GM18502 (cell line): ENCODE data around the gene CHAD.
A peak's percentile ranks its signal among the peaks of the same experiment; 100 is the strongest.
"Not testable (repeated sequence)": the region's sequence is repeated elsewhere in the genome, so short reads cannot be mapped to it uniquely, and the experiment has no call there.

Source experiments
- ATAC-seq: cut with Tn5 transposase; IDR thresholded peaks from one replicate; pipeline ENCODE4 v1.9.1; 2021; ENCODE audit warnings: mild to moderate bottlenecking; ENCODE audit not compliant: unreplicated experiment, poor library complexity

CHAD gene

GRCh38 chr17:50432125-50432762 is 36.4 kb downstream of the CHAD start:
- no peak for ATAC-seq

GRCh38 chr17:50430821-50431618 is 37.7 kb downstream of the CHAD start:
- no peak for ATAC-seq

GRCh38 chr17:50429793-50430192 is 38.9 kb downstream of the CHAD start:
- no peak for ATAC-seq

GRCh38 chr17:50428831-50429424 is 39.8 kb downstream of the CHAD start:
- no peak for ATAC-seq

- ATAC-seq = not testable (repeated sequence)
Measured at GRCh38 chr17:50428126-50428525, 40.6 kb downstream of the CHAD start.

GRCh38 chr17:50426814-50427787 is 41.6 kb downstream of the CHAD start:
- ATAC-seq = no peak

- ATAC-seq = no peak
Measured at GRCh38 chr17:50426472-50426782, 42.3 kb downstream of the CHAD start.

GRCh38 chr17:50425682-50426471 is 42.8 kb downstream of the CHAD start, which contains the start of gene ACSF2:
Gene ACSF2, plus strand, starts transcription at chr17:50426218. Its CDS starts 44 bp downstream, at chr17:50426262.
- ATAC-seq = peak; percentile 61

- no peak for ATAC-seq
Measured at GRCh38 chr17:50424996-50425681, 43.5 kb downstream of the CHAD start.

GRCh38 chr17:50424246-50424995 is 44.3 kb downstream of the CHAD start:
- ATAC-seq = no peak

GRCh38 chr17:50423553-50424159 is 45.0 kb downstream of the CHAD start:
- ATAC-seq = no peak

- no peak for ATAC-seq
Measured at GRCh38 chr17:50422738-50423137, 45.9 kb downstream of the CHAD start.

GRCh38 chr17:50421308-50422051 is 47.2 kb downstream of the CHAD start:
- ATAC-seq = no peak

GRCh38 chr17:50420419-50421112 is 48.1 kb downstream of the CHAD start:
- ATAC-seq = no peak

GRCh38 chr17:50419577-50419976 is 49.1 kb downstream of the CHAD start:
- ATAC-seq = not testable (repeated sequence)

GRCh38 chr17:50414808-50415207 is 53.9 kb downstream of the CHAD start:
- ATAC-seq = no peak
